HG03439 (cell line): ENCODE data around the gene CRYBB1.

Experiments used
- ATAC-seq: cut with Tn5 transposase; IDR thresholded peaks from one replicate; pipeline ENCODE4 v1.9.1; 2021; ENCODE audit warnings: mild to moderate bottlenecking, moderate library complexity; ENCODE audit not compliant: unreplicated experiment

CRYBB1 gene

DNA sequence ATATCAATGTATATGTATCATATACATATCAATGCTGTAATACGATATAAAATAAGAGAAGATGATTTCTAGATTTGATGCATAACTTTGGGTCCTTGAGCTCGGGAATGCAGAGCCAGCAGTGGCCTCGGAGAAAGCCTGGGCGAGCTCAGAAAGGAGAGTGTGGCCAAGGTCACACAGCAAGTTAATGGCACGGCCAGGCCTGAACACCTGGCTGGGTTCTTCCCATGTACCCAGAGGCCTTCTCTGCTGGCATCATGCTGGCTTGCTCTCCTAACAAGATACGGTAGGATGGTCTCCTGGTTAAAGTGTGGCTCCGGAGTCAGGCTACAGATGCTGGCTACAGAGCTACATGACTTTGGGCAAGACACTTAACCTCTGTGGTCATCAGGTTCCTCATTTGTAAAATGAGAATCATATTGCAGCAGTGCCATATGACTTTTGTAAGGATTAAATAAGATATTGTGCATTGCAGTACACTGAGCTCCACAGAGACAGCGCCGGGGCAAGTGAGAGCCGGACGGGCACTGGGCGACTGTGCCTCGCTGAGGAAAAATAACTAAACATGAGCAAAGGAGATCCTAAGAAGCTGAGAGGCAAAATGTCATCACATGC lies 57.8 kb downstream of the CRYBB1 start:
- no peak for ATAC-seq

DNA sequence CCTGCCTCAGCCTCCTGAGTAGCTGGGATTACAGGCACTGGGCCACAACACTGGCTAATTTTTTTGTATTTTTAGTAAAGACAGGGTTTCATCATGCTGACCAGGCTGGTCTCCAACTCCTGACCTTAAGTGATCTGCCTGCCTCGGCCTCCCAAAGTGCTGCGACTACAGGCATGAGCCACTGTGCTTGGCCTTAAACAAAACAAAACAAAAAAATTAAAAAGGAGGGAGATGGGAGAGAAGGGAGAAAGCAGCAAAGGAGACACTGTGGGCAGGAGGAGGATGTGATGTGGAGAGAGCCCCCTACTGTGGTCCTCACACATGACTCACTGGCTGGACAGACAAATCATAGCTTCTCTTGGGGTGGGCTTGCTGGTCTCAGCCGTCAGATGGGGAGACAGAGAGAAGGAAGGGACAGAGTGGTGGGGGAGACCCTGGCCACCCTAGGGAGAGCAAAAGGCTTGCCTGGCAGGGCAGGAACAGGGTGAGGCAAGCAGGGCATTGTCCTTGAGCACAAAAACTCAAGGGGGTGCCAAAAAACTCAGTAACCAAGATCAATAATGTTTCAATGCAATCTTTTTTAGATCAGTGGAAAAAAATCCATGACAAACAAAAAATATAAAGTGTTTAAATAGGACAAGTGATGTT lies 59.5 kb downstream of the CRYBB1 start:
- ATAC-seq: no peak

DNA sequence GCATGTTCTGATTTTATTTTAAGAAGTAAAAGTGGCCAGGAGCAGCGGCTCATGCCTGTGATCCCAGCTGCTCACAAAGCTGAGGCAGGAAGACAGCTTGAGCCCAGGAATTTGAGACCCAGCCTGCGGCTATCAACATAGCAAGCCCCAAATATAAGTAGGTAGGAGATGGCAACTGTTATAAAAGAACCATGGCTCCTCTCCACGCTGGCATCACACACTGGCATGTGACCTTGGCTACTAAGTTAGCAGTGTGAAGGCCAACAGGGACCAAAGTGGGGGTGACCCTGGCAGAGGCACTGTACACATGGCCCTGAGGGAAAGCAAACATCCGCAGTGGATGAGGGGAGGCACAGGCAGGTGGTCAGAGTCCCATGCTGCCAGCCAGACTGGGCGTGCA lies 60.9 kb downstream of the CRYBB1 start:
- no peak for ATAC-seq

- no peak for ATAC-seq
These were observed 62.3 kb downstream of the CRYBB1 start for GRCh38 chr22:26555478-26555877.

DNA sequence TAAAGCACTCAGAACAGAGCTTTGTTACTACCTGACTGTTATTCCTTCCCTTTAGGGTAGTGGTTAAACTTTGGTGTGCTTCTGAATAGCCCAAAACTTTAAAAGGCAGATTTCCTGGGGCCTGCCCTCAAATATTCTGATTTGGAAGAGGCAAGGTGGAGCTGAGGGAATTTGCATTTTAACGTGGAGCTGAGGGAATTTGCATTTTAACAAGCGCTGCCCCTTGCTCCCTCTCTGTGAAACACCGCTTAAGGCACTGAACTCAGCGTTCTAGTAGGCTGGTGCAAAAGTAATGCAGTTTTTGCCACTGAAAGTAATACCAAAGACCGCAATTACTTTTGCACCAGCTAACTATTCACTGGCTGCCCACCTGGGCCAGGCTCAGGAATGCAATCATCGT lies 62.9 kb downstream of the CRYBB1 start:
- no peak for ATAC-seq

GRCh38 chr22:26553056-26553752 lies 64.6 kb downstream of the CRYBB1 start:
- ATAC-seq: no peak

GRCh38 chr22:26552466-26552865 lies 65.4 kb downstream of the CRYBB1 start:
- ATAC-seq: no peak

GRCh38 chr22:26551568-26551967 lies 66.3 kb downstream of the CRYBB1 start:
- ATAC-seq: no peak

DNA sequence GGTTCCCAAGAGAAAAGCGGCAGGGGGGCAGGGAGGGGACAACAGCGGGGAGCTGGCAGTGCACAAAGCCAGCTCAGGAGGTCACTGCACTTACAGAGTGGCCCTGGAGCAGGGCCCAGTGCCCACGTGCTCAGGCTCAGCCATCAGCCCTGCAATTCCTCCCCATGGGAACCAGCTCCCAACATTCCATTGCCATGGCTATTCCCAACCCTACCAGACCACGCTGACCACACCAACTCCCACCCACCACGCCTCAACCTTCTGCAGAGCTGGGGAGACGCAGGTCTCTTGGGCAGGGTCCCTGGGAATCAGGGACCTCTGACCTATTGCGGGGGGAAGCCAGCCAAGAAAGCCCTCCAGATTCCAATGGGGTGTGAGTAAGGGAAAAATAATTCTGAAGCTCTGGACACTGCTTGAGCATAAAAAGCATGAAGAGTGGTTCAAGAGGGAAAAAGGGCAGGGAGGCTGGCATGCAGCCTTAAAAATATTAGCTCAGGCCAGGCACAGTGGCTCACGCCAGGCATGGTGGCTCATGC lies 67.3 kb downstream of the CRYBB1 start:
- no peak for ATAC-seq

GRCh38 chr22:26549902-26550497 lies 67.8 kb downstream of the CRYBB1 start:
- no peak for ATAC-seq
